Stomach smooth muscle (tissue), 2 donors: Measurements from ENCODE around the gene HSD17B4.

Experiments used
- H3K27ac ChIP-seq: one replicate; pipeline ENCODE4 v1.7.0; 2013; ENCODE audit warnings: mild to moderate bottlenecking, low read length, inconsistent platforms
- H3K27me3 ChIP-seq, 2 donors: one replicate each; pipeline ENCODE4 v1.7.0; 2013; ENCODE audit warnings: low read length in 2 of 2; ENCODE audit not compliant: insufficient read depth in 2 of 2, control insufficient read depth in 1 of 2
- H3K36me3 ChIP-seq, 2 donors: one replicate each; pipeline ENCODE4 v1.7.0; 2013; ENCODE audit warnings: low read length in 2 of 2; ENCODE audit not compliant: control insufficient read depth in 2 of 2, insufficient read depth in 2 of 2
- H3K4me1 ChIP-seq: one replicate; pipeline ENCODE4 v1.7.0; 2013; ENCODE audit warnings: low read length; ENCODE audit not compliant: control insufficient read depth, insufficient read depth
- H3K4me3 ChIP-seq, 2 donors: one replicate each; pipeline ENCODE4 v1.7.0; 2013; ENCODE audit warnings: low read length in 2 of 2
- H3K9ac ChIP-seq, 2 donors: one replicate each; pipeline ENCODE4 v1.7.0; 2013; ENCODE audit warnings: low read length in 2 of 2, mild to moderate bottlenecking in 1 of 2
- H3K9me3 ChIP-seq, 2 donors: one replicate each; pipeline ENCODE4 v1.7.0; 2013; ENCODE audit warnings: low read length in 2 of 2; ENCODE audit not compliant: control insufficient read depth in 2 of 2
- donor health status: healthy.
- donor health status: Pancreatic carcinoma.

HSD17B4 gene, protein sequence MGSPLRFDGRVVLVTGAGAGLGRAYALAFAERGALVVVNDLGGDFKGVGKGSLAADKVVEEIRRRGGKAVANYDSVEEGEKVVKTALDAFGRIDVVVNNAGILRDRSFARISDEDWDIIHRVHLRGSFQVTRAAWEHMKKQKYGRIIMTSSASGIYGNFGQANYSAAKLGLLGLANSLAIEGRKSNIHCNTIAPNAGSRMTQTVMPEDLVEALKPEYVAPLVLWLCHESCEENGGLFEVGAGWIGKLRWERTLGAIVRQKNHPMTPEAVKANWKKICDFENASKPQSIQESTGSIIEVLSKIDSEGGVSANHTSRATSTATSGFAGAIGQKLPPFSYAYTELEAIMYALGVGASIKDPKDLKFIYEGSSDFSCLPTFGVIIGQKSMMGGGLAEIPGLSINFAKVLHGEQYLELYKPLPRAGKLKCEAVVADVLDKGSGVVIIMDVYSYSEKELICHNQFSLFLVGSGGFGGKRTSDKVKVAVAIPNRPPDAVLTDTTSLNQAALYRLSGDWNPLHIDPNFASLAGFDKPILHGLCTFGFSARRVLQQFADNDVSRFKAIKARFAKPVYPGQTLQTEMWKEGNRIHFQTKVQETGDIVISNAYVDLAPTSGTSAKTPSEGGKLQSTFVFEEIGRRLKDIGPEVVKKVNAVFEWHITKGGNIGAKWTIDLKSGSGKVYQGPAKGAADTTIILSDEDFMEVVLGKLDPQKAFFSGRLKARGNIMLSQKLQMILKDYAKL

DNA sequence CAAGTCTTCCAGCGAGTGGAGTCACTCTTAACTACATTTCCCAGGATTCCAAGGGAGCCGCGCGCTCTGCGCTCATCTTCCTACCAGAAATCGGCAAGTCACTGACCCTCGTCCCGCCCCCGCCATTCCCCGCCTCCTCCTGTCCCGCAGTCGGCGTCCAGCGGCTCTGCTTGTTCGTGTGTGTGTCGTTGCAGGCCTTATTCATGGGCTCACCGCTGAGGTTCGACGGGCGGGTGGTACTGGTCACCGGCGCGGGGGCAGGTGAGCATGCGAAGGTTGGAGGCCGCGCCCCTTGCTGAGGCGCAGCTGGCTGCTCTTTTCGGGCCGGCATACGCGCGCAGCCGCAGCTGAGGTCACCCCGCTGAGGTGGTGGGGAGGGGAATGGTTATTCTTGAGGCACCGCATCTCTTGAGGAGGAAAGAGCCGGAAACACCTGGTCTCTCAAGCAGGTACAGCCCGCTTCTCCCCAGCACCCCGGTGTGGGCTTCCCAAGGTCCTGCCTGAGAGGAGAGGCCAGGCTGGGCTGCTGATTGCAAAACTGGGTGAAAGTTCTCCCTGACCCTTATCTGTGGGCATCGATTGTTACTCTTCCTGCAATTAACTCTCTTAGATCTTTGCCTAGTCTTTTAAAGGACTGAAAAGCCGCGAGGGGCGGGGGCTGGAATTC is at the start of gene HSD17B4:
Gene HSD17B4, plus strand, starts transcription at position 125 of the 667 bp plus-strand sequence. Its CDS starts 79 bp downstream, at position 204.
- Histone ChIP-seq H3K9ac (peak within 1 kb of the TSS; percentile 83 to 86), H3K27ac (peak within 1 kb of the TSS; percentile 67), H3K9me3 (no peaks in the 10 kb centered on the region), H3K4me1 (peaks cover 7% of the 10 kb centered on the region), H3K27me3 (no peaks in the 10 kb centered on the region), H3K36me3 (peaks cover 0 to 2% of the 10 kb centered on the region in 2 donors), H3K4me3 (peak within 1 kb of the TSS; percentile 88 to 91)

DNA sequence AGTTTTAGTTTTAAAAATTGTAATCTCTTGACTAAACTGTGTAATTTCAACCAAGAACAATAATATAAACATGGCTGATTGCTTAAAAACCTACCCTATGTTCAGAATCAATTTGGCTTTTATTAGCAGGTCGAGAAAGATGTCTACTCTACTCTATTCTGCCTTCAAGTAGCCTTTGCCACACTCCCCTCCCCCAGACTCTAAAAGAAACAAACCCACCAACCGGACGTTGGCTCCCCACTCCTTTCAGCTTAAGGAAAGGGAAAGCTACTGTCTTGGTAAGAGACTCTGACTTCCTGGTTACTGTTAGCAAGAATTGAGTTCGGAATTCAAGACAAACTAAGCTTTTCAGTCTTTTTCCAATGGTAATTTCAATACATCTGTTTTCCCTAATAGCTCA is 49.7 kb upstream of the HSD17B4 start:
- Histone ChIP-seq H3K9me3 (no peaks in the 10 kb centered on the region), H3K27me3 (no peaks in the 10 kb centered on the region), H3K9ac (no peak overlapping the region), H3K36me3 (no peaks in the 10 kb centered on the region), H3K4me1 (peaks cover 10% of the 10 kb centered on the region), H3K27ac (no peak overlapping the region), H3K4me3 (no peak overlapping the region)

DNA sequence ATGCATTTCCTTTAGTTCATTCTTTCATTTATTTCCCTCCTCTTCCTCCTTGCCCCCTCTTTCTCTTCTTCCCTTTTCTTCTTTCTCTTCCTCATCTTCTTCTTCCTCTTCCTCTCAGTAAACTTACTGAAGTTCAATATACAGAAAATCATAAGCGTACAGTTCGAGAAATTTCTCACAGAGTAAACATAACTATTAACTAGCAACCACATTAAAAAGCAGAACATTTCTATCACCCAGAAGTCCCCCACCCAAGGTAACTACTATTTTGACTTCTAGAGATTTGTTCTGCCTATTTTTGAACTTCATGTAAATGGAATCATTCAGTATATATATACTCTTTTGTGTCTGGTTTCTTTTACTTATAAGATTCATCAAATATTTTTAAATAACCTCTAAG is 48.3 kb upstream of the HSD17B4 start:
- H3K9me3 ChIP-seq, result no peaks in the 10 kb centered on the region
- peaks cover 7% of the 10 kb centered on the region for H3K4me1 ChIP-seq
- H3K27me3 ChIP-seq, result no peaks in the 10 kb centered on the region

DNA sequence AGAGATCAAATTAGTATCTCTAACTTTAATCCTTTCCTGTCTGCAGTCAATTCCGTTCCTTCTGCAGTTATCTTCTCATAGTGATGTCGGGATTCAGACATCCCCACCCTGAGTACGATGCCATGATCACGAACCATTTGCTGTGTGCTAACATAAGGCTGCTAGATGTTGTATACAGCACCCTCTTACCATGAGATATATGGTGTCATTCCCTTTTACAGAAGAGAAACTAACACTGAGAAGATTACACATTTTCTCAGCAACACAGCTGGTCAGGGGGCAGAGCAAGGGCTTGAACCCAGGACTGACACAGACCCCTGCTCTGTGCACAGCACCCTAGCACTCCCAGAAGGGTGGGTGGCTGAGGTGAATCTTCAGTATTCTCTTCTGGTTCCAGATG is 46.9 kb upstream of the HSD17B4 start:
- Histone ChIP-seq H3K4me3 (no peak overlapping the region), H3K27me3 (no peaks in the 10 kb centered on the region), H3K9me3 (no peaks in the 10 kb centered on the region), H3K36me3 (no peaks in the 10 kb centered on the region), H3K27ac (no peak overlapping the region), H3K9ac (no peak overlapping the region), H3K4me1 (peaks cover 4% of the 10 kb centered on the region)

More for the DNA sequence above, 48.3 kb upstream of the HSD17B4 start:
- Histone ChIP-seq H3K36me3 (no peaks in the 10 kb centered on the region), H3K9ac (no peak overlapping the region), H3K4me3 (no peak overlapping the region), H3K27ac (no peak overlapping the region)

DNA sequence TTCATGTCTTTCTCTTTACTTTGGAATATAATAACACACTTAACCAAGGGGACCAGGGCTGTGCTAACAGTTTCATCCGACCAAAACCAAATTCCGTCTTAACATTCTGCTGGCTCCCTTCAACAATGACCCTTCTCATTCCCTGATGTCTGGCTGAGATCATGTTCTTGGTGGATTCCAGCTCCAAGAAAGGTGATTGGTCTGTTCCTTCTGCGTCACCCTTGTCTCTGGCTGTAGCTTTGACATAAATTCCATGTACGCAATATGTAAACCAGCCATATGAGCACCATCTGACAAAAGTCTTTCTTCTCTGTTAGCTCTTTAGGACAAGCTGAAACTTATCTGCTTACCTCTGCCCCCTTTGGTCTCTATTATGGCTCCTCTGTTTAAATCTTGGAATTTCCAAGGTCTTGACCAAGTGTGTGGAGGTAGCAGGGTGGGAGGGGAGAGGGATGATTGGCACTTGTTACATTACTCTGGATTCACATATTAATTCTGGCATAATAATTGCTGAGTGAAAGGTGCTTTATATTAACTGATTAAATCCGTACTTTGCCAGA is 45.7 kb upstream of the HSD17B4 start:
- no peak overlapping the region for H3K4me3 ChIP-seq
- H3K4me1 ChIP-seq, result peaks cover 5% of the 10 kb centered on the region
- H3K27ac ChIP-seq, result no peak overlapping the region
- no peak overlapping the region for H3K9ac ChIP-seq
- H3K36me3 ChIP-seq, result no peaks in the 10 kb centered on the region
- no peaks in the 10 kb centered on the region for H3K27me3 ChIP-seq
- no peaks in the 10 kb centered on the region for H3K9me3 ChIP-seq

DNA sequence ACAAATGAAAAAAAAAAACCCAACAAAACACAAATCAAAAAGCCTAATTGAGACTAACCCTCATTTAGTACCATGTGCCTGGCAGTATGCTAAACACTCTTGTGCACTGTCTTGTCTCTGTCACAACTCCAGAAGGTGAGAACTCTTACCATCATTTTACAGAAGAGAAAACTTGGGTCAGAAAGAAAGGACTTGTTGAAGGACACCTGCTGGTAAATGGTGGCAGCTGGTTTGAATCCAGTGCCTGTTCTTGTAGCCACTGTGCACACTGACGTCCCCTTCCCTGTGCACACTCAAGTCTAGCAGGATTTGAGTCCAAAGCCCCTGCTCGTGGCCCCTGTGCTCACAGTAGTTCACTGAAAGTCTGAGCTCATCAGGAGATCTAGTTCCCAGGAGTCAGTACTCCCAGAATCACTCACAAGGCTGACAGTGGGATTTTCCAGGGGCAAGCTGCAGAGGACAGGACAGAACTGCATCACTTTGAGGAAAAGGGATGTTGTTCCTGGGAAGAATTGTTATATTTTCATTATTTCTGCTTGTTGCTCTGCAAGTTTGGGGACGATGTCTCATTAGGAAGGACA is 43.0 kb upstream of the HSD17B4 start:
- Histone ChIP-seq H3K9me3 (no peaks in the 10 kb centered on the region), H3K4me1 (peaks cover 5% of the 10 kb centered on the region), H3K4me3 (no peak overlapping the region), H3K9ac (no peak overlapping the region), H3K27me3 (no peaks in the 10 kb centered on the region), H3K36me3 (no peaks in the 10 kb centered on the region), H3K27ac (no peak overlapping the region)

DNA sequence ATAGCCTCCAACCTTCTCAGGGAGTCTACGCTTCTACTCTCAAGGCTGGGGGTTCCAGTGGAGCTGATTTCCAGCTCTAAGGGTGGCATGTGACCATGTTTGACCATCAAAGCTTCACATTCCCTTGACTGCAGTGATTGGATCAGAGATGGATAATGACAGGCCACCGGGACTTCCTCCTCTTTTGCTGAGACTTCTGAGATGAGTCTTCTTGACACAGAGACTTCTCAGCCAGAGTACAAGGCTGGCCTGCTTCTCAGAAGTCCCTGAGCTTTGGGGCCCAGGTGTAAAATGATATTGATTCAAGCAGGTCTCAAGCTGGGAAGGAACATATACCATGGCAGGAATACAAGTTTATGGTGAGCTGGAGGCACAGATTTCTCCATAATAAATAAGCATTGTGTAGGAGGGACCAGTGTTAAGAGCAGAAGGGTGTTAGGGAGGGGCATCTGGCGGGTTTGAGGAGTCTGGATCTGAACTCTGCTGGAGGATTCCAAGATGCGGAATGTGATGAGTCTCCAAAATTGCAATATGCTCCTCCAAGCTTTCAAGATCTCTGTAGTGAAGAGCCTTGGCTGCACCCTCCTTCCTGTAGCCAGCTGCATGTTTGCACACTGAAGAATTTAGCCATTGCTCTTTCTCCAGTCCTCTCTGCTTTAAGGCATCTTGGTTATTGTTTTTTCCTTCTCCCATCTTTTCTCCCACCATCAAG is 41.7 kb upstream of the HSD17B4 start:
- no peak overlapping the region for H3K9ac ChIP-seq
- no peak overlapping the region for H3K27ac ChIP-seq
- no peaks in the 10 kb centered on the region for H3K9me3 ChIP-seq
- H3K4me1 ChIP-seq, result peaks cover 5% of the 10 kb centered on the region
- H3K4me3 ChIP-seq, result no peak overlapping the region
- no peaks in the 10 kb centered on the region for H3K27me3 ChIP-seq
- no peaks in the 10 kb centered on the region for H3K36me3 ChIP-seq

DNA sequence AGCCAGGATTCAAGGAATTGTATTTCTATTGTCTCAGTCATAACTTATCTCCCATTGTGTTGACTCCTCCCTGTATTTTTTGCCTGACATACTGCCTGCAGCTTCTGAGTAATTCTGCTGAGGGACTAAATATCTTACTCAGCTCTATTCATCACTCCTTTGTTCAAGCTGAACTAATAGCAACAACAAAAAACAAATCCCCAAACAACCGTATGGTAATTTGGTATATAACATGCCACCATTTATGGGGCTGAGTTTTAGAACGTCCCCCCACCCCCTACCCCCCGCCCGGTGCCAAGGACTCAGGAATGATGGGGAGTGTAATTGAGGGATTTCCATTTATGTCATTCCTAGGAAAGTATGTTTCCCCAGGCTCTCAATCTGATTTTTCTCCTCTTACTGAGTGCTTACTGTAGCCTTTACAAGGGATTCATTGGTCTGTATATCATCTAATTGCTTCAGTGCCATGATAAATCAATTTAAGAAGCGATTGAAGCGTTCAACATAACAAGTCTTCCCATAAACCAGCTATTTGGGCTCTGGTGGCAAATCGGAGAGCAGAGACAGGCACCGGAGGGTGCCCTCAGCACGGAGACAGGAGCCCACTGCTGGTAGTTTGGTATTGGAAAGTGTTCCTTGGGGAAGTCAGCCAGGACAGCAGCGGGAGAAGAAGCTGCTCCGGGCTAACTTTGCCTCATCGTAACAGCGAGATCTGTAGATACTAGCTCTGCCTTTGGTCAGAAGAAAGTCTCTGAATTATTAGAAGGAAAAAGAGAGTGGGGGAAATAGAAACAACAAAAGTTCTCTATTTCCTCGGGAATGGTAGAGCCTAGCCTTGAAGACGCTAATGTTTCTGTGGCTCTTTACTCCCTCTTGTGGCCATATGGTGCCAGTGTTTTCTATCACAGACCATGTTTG is 40.7 kb upstream of the HSD17B4 start:
- no peaks in the 10 kb centered on the region for H3K36me3 ChIP-seq

More for the DNA sequence above, 40.7 kb upstream of the HSD17B4 start:
- peaks cover 5% of the 10 kb centered on the region for H3K4me1 ChIP-seq
- H3K9me3 ChIP-seq, result no peaks in the 10 kb centered on the region
- H3K27me3 ChIP-seq, result no peaks in the 10 kb centered on the region
- peak overlapping the region; percentile 69 to 80 for H3K9ac ChIP-seq
- peak overlapping the region; percentile 68 to 81 for H3K4me3 ChIP-seq
- H3K27ac ChIP-seq, result peak overlapping the region; percentile 78
